ENCODE results near the gene USP48.
"Not testable (repeated sequence)": the region's sequence is repeated elsewhere in the genome, so short reads cannot be mapped to it uniquely, and the experiment has no call there.

The USP48 gene

DNA sequence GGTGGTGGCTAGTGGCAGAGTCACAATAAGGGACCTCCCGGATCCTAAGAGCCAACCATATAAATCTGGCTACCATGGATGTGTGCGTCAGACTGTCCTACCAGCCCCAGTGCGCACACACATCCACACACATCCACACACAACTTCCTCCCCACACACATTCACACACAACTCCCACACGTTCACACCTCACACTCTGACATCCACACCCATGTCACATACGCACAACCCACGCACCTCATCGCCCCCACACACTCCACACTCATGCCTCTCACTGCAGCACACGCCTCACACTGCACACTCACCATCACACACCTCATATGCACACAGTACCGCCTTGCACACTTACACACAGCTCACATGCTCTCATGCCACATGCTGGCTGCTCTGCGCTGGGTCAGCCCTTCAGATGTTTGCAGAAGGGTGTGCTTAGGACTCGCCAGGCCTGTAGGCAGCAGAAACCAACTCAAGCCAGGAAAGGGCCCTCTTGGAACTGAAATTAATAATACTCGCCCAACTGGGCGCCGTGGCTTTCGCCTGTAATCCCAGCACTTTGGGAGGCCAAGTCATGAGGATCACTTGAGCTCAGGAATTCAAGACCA lies 32.1 kb upstream of the USP48 start:
- DNase-seq (ENCODE audit: low read depth) = no peak

DNA sequence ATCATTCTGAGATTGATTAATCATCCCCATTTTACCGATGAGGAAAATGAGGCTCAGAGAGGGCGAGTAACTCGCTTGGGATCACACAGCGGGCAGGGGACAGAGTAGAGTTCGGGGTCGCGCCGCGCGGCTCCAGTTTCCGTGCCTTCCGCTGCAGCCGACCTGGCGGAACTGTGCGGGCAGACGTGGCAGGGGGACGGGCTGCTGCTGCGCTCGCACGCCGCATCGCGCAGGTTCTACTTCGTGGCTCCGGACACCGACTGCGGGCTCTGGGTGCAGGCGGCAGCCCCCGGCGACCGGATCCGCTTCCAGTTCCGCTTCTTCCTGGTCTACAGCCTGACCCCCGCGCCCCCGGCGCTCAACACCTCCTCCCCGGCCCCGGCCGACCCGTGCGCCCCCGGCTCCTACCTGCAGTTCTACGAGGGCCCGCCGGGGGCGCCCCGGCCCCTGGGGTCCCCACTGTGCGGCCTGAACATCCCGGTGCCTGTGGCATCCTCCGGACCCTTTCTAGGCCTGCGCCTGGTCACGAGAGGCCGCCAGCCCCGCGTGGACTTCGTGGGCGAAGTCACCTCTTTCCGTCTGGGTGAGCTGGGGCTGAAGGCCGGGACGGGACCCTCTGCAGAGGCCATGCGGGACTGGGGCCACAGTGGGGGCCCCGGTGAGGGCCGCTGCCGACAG lies 31.4 kb upstream of the USP48 start:
- peak; percentile 4 for DNase-seq (ENCODE audit: low read depth)

DNA sequence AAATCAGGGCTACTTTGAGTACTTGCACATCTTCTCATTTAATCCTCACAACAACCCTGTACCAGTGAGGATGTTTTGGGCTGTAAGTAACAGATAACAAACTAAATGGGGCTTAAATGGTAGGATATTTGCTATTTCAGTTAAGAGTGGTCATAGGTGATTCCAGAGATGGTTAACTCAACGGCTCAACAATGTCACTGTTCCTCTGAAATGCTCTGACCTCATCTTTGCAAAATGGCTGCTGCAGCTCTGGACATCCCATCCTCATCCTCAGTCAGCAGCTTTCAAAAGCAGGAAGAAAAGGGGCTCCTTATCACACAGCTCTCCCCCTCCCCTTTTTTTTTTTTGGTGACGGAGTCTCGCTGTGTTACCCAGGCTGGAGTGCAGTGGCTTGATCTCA lies 30.6 kb upstream of the USP48 start:
- no peak for DNase-seq (ENCODE audit: low read depth)

DNA sequence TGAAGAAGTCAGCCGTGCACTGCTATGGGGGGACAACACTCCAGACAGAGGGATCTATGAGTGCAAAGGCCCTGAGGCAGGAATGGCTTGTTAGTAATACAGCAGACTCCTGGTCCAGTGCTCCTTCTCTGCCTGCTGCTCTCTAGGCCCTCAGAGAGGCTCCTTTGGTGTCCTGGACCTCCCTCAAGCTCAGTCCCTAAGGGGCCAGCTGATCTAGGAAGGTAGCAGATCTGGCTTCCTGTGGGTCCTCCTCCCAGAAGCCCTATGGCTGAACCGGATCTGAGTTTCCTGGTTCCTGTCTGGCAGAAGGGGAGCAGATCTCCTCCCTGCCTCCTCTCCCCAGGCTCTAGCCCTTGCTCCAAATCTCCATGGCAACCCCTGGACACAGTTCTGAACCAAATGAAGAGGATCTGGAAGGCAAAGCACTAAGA lies 28.9 kb upstream of the USP48 start, which contains the start of gene LDLRAD2:
Gene LDLRAD2 (plus strand): TSS at position 391 of the 431 bp plus-strand sequence. CDS start 187 bp downstream, outside the sequence.
- DNase-seq (ENCODE audit: low read depth) = no peak

DNA sequence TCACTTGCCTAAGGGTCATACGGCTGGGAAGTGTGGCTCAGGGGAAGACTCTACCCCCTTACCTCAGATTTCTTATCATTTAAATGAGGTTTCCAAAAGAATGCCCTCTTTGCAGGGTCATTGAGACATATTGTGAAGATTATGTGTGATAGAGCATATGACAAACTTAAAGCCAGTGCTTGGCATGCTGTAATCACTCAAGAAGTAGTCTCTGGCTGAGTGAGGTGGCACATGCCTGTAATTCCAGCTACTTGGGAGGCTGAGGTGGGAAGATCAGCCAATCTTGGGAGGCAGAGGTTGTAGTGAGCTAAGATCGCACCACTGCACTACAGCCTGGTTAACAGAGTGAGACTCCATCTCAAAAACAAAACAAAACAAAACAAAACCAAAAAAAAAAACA lies 21.6 kb upstream of the USP48 start:
- no peak for DNase-seq (ENCODE audit: low read depth)

DNA sequence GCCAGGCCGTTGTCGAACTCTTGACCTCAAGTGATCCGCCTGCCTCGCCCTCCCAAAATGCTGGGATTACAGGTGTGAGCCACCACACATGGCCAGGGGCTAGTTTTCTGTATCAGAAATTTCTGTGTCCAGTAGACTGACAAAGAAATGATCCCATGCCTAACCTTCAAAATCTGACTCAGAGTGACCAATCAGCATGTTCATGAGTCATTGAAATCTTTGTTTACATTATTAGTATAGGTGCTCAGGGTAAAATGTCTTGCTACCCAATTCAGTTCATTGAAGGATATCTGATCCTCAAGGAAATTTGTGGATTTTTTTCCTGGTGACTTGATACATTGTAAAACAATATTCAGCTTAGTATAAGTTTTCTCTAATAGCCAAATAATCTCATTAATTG lies 18.2 kb upstream of the USP48 start:
- no peak for DNase-seq (ENCODE audit: low read depth)

DNA sequence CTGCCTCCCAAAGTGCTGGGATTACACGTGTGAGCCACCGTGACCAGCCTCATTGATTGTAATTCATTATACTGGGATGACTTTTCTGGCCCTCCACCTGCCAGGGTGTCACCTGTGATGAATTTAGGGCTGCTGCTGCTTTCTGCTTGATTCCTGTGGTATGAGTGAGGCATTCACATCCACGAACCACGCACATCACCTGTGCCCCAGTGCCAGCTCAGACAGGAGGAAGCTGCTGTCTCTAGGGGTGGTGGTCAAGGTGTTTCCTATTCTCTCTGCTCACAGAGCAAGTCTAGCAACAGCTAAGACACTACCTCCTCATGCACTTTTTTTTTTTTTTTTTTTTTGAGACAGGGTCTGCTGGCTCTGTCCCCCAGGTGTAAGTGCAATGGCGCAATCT lies 16.8 kb upstream of the USP48 start:
- DNase-seq (ENCODE audit: low read depth) = no peak

DNA sequence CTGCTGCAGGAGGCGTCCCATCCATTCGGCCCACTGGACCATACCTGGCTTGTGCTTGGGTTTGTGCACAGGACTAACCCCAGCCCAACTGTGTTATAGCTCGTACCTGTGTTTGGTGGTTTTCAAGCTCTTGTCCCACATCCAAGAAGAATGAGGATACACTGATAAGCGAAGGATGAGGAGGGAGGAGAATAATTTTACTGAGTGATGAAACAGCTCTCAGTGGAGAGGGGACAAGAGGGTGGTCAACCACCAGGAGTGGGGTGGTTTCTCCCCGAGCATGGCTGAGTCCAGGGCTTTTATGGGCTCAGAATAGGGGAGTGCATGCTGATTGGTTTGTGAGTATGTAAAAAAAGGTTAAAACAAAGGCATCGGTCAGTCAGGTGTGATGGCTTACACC lies 12.1 kb upstream of the USP48 start:
- DNase-seq (ENCODE audit: low read depth) = no peak

DNA sequence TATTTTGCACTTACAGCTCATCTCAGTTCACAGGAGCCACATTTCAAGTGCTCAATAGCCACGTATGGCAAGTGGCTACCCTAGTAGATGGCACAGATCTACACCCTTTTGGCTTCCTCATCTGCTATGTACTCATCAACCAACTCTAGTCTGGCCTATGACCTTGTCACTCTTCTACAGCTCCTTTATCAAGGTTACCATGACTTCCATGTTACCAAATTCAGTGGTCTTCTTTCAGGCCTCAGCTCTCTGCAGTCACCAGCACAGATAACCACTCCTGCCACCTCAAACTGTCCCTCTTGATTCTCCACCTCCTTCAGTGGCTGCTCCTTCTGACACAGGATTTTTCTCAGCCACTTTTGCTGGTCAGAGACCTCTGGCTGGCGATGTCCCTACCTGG lies 11.7 kb upstream of the USP48 start:
- DNase-seq (ENCODE audit: low read depth) = no peak

DNA sequence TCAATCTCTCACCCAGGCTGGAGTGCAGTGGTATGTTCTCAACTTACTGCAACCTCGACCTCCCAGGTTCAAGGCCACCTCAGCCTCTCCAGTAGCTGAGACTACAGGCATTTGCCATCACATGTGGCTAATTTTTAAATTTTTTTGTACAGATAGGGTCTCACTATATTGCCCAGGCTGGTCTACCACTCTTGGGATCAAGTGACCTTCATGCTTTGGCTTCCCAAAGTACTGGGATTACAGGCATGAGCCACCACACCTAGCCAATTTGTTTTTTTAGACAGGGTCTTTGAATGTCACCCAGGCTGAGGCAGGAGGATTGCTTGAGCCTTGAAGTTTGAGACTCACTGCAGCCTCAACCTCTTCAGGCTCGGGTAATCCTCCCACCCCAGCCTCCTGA lies 10.2 kb upstream of the USP48 start:
- no peak for DNase-seq (ENCODE audit: low read depth)

DNA sequence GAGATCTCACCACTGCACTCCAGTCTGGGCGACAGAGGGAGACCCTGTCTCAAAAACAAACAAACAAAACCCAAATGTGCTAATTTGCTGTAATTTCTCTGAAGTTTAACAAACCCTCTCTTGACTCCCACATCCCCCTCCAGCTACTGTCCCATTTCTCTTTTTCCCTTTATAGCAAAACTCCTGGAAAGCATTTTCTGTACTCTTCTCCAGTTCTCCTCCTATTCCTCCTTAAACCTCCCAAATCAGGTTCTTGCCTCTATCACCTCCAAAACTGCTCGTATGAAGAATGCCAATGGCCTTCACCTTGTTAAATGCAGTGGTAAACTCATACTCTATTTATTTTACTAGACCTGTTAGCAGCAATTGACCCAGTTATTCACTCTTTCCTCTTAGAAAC lies 3.7 kb upstream of the USP48 start:
- no peak for DNase-seq (ENCODE audit: low read depth)

DNA sequence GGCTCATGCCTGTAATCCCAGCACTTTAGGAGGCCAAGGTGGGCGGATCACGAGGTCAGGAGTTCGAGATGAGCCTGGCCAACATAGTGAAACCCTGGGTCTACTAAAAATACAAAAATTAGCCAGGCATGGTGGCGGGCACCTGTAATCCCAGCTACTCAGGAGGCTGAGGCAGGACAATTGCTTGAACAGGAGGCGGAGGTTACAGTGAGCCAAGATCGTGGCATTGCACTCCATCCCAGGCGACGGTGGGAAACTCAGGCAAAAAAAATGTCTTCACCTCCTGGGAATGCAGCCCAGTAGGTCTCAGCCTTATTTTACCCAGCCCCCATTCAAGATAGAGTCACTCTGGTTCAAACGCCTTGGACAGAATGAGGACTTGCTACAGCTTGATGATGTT lies 2.8 kb upstream of the USP48 start:
- not testable (repeated sequence) for DNase-seq (ENCODE audit: low read depth)

DNA sequence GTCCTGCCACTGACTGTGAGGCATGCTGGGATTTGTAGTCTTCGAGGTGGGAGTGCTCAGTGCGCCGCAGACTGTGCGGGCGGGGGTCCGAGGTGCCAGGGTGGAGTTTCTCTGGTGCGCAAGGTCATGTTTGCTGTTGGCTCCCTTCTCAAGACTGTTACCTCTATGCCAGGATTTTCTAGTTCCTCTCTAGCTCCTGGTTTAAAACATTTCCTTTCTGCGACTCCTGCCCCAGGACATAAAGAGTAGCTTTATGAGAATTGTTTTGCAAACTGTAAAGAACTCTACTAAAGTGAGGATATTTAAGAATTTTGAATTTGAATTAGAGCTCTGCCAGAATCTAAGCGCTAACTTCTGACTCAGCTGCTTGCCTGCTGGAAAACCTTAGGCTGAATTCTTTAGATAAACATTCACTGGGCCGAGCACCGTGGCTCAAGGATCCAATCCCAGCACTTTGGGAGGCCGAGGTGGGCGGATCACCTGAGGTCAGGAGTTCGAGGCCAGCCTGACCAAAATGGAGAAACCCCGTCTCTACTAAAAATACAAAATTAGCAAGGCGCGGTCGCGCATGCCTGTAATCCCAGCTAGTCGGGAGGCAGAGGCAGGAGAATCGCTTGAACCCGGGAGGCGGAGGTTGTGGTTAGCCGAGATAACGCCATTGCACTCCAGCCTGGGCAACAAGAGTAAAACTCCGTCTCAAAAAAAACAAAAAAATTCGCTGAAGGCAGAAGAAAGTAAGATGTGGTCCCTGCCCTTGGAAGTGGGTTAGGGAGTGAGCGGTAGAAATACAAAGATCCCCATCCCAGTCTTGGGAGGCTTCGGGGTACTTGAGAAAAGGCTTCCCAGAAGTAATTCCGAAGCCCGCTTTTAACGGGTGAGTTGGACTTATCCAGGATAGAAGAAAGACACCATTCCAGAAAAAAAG lies 992 bp upstream of the USP48 start:
- DNase-seq (ENCODE audit: low read depth) = no peak

DNA sequence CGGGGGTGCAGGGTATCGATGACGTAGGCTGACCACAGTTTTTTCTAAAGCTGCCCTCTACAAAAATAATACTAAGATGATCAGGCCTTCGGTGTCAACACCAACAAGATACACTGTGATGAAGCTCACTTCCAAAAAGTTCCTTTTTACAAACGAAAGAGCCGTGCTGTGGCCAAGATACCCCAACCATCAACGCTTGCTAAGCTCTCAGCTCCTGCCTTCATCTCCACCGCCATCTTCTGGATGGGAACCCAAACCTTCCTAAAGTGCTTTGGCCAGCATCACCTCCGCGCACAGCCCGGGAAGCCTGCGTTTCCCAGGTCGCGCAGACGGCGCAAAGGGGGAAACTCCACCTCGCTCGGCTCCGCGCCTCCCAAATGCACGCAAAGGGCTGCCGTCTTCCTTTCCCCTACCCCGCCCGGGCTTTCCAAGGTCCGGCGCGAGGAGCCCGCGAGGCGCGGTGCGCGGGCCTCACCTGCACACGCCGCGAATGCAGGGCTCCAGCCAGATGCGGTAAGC lies 541 bp downstream of the USP48 start:
- peak; percentile 46 for DNase-seq (ENCODE audit: low read depth)

DNA sequence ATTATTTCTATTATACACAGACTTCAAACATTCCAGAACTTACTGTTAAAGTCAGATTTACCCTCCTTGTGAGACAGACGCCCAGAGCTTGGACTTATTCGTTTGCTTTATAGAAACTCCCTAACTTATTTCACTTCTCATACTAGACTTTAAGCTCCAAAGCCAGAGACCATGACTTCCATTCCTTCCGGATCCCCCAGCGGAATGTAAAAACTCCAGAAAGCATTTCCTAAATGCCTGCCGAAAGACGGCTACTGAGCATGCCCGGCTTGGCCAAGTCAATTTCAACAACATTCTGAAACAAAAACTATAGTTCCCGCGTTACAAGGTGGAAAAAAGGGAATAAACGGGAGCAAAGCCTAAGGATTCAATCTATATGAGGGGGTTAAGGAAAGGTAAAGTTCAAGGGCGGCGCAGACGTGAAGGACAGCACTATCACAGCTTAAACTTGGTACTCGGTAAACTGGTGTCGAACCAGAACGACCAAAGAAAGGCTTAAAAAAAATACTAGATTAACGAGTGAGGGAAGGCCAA lies 1.1 kb downstream of the USP48 start:
- peak; percentile 15 for DNase-seq (ENCODE audit: low read depth)

DNA sequence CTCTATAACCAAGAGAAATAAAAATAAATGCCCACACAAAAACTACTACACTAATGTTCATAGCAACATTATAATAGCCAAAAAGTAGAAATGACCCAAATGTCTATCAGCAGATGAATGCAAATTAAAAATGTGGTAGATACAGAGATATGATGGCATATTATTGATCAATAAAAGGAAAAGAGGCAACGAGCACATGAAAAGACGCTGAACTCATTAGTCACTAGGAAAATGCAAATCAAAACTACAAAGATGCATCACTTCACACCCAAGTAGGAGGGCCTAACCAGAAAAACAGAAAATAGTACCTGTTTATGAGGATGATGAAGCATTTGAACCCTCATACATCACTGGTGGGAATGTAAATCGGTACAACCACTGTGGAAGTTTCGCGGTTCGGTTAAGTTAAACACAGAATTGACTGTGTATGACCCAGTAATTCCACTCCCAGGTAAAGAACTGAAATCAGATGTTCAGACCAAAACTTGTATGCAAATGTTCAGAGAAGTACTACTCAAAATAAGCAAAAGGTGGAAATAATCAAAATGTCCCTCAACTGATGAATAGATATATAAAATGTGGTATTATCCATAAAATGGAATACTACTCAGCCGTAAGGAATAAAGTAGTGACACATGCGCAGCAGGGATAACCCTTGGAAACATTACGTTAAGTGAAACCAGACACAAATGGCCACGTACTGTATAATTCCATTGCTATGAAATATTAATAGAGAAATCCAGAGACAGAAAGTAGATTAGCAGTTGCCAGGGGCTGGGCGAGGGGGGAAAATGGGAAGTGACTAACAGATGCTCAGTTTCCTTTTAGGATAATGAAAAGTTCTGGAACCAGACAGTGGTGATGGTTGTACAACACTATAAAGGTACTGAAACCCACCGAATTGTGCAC lies 3.1 kb downstream of the USP48 start:
- peak; percentile 52 for DNase-seq (ENCODE audit: low read depth)

DNA sequence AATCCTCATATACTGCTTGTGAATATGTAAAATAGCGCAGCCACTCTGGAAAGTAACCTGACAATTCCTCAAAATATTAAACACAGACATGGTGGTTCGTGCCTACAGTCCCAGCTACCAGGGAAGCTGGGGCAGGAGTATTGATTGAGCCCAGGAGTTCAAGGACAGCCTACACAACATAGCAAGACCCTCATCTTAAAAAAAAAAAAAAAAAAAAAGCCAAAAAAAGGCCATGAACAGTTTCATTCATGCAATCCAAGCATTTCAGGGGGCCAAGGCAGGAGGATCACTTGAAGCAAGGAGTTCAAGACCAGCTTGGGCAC lies 4.6 kb downstream of the USP48 start:
- DNase-seq (ENCODE audit: low read depth) = no peak

DNA sequence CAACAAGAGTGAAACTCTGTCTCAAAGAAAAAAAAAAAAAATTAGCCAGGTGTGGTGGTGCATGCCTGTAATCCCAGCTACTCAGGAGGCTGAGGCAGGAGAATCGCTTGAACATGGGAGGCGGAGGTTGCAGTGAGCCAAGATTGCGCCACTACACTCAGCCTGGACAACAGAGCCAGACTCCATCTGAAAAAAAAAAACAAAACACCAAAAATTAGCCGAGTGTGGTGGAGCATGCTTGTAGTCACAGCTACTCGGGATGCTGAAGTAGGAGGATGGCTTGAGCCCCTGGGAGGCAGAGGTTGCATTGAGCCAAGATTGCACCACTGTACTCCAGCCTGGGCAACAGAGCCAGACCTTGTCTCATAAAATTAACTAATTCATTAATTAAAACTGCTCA lies 6.0 kb downstream of the USP48 start:
- DNase-seq (ENCODE audit: low read depth) = not testable (repeated sequence)

DNA sequence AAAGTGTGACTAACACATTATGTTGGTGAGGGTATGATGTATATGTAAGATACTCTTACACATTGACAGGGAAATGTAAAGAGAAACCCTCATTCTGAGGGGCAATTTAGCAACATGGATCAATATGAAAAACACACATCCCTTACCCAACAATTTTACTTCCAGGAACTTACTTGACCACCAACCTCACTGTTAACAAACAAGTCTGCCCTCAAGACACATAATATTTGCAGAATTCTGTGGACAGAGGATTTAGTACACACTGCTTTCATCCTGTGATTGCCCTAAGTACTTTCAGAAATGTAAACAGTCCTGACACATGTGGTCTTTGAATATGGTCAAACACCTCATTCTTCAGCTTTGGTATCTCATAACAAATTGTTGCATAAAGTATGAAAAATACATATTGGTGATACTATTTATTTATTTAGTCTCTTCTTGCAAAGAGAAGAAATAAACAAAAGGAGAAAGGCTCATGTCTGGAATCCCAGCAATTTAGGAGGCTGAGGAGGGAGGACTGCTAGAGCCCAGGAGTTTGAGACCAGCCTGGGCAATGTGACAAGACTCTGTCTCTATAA lies 6.9 kb downstream of the USP48 start:
- no peak for DNase-seq (ENCODE audit: low read depth)

DNA sequence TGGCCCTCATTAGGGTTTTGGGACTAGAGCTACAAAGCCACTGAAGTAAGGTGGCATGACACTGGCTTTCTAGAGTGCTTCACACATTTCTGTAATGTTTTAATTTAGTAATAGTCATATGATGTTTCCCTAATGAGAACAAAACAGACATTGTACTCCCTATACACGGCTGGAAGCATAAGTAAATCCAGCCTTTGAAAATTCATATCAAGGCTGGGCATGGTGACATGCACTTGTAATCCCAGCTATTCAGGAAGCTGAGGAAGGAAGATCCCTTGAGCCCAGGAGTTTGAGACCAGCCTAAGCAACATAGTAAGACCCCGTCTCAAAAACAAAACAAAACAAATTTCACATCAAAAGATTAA lies 7.4 kb downstream of the USP48 start:
- no peak for DNase-seq (ENCODE audit: low read depth)

DNA sequence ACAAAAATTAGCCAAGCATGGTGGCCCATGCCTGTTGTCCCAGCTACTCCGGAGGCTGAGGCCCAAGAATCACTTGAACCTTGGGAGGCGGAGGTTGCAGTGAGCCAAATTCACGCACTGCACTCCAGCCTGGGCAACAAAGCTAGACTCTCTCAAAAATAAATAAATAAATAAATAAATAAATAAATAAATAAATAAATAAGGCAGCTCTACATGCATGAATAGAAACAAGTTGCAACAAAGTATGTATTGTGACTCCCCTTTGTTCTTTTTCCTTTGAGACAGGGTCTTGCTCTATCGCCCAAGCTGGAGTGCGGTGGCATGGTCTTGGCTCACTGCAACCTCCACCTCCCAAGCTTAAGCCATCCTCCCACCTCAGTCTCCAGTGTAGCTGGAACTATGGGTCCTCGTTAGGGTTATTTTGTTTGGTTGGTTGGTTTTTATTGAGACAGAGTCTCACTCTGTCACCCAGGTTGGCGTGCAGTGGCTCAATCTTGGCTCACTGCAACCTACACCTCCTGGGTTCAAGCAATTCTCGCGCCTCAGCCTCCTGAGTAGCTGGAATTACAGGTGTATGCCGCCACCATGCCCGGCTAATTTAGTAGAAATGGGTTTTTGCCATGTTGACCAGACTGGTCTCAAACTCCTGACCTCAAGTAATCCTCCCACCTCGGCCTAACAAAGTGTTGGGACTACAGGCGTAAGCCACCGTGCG lies 8.0 kb downstream of the USP48 start:
- DNase-seq (ENCODE audit: low read depth) = no peak

Measured in activated T-cell treated with anti-CD3 and anti-CD28 coated beads for 24 hours (primary cell).